Esophagus muscularis mucosa (tissue), 4 donors: ENCODE data around the gene CDCA7. TPM values are rescaled to one million over a fixed set of nuclear protein-coding genes. Genes with fewer than 3 reads are reported as not detected.

ENCODE experiments used
- DNase-seq: peaks from one replicate; pipeline ENCODE4 v3.0.0-alpha.2; 2017; ENCODE audit errors: extremely low spot score
- H3K27ac ChIP-seq, 4 donors: fragments of 200-600 bp; sonication (generic); replicated peaks in 1 of 4; 1 replicate in 3 of 4; 2 replicates in 1 of 4; pipeline ENCODE4 v1.5.1; 2016 to 2019; ENCODE audit warnings: mild to moderate bottlenecking in 1 of 4
- H3K27me3 ChIP-seq, 4 donors: fragments of 200-600 bp; sonication (generic); one replicate each; pipeline versions ENCODE4 v1.5.1 to v1.6.0; 2016 to 2019
- H3K36me3 ChIP-seq, 4 donors: fragments of 200-600 bp; sonication (generic); one replicate each; pipeline ENCODE4 v1.5.1; 2016 to 2019
- H3K4me1 ChIP-seq, 4 donors: fragments of 200-600 bp; sonication (generic); one replicate each; pipeline ENCODE4 v1.5.1; 2016 to 2019
- H3K4me3 ChIP-seq, 4 donors: fragments of 200-600 bp; sonication (generic); 1 replicate in 2 of 4; 2 replicates in 2 of 4; pipeline ENCODE4 v1.5.1; 2016 to 2019; ENCODE audit warnings: mild to moderate bottlenecking in 4 of 4, moderate library complexity in 1 of 4
- H3K9me3 ChIP-seq, 4 donors: fragments of 200-600 bp; sonication (generic); 1 replicate in 3 of 4; 2 replicates in 1 of 4; pipeline ENCODE4 v1.5.1; 2016 to 2019
- CTCF ChIP-seq, 3 experiments: fragments of 200-600 bp in 2 of 3; fragments of 450-650 bp in 1 of 3; sonication (generic) in 2 of 3; IDR thresholded peaks; one replicate each; pipeline ENCODE4 v1.5.1; 2017 to 2019; ENCODE audit warnings: antibody characterized with exemption in 3 of 3, mild to moderate bottlenecking in 2 of 3, moderate library complexity in 1 of 3
- EP300 ChIP-seq: sonication (generic); formaldehyde crosslinking; IDR thresholded peaks from one replicate; pipeline ENCODE4 v1.6.1; 2017; ENCODE audit warnings: antibody characterized with exemption
- POLR2A ChIP-seq: fragments of 450-650 bp; IDR thresholded peaks from one replicate; pipeline ENCODE4 v1.6.1; 2017; ENCODE audit warnings: antibody characterized with exemption, moderate library complexity, mild to moderate bottlenecking, low read depth
- POLR2AphosphoS5 ChIP-seq, 2 donors: sonication (generic); formaldehyde crosslinking; IDR thresholded peaks; one replicate each; pipeline ENCODE4 v1.6.1; 2017; ENCODE audit warnings: antibody characterized with exemption in 2 of 2
- WGBS: methylation state at CpG from one replicate; pipeline ENCODE4 v1.1.5; 2018; 5-methylcytosine and 5-hydroxymethylcytosine counted together
- intact Hi-C: fragments of 100-400 bp; cut with DNase I; formaldehyde crosslinking; loops from one replicate; pipeline ENCODE4 v1.15.1; 2023
- total RNA-seq, 4 donors: library from RNA; depleted of rRNA; stranded (reverse); fragments of >200 nt; gene quantifications; one replicate each; pipeline versions ENCODE4 v1.1.0 to v1.2.1, GENCODE V29; 2016

CDCA7 gene
- total RNA-seq, 4 donors from 2014 or later: 0.42 to 3.1 (median 1.2) TPM

- no peak for TF ChIP-seq CTCF (IDR thresholded peaks at IDR 0.05)
- no peak for TF ChIP-seq POLR2A
- TF ChIP-seq POLR2AphosphoS5 (IDR thresholded peaks at IDR 0.05): no peak
- no peak for TF ChIP-seq EP300
Observed at GRCh38 chr2:173395567-173396351, 41.1 kb downstream of the CDCA7 start.

DNA sequence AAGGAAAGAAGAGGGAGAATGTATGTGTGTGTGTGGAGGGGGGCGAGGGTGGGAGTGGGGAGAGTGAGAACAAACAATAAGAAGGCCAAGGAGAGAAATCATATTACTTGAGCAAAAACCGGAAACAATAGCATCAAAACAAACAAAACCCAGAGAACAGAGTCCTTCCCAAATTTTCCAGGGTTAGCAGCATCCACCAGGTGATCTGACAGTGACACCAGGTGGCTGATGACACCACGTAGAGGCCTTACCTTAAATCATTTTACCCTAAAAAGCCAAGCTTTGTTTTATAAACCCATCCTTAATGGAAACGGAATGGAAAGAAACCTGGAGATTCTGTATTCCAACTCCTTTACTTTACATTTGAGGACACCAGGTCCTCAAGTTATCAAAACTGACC is 42.9 kb downstream of the CDCA7 start:
- DNase-seq: no peak
- H3K27ac ChIP-seq: no peak overlapping the region
- peak in 1 of 3 experiments; percentile 4 for TF ChIP-seq CTCF (IDR thresholded peaks at IDR 0.05)
- no peak for TF ChIP-seq EP300
- intact Hi-C loops: no loop called here
- no peaks in the 10 kb centered on the region for H3K9me3 ChIP-seq
- WGBS: 76% methylated on average over 4 of the region's 4 CpGs
- H3K27me3 ChIP-seq: peaks cover 0 to 82% (median 16%) of the 10 kb centered on the region in 4 donors
- H3K36me3 ChIP-seq: no peaks in the 10 kb centered on the region
- no peak overlapping the region for H3K4me3 ChIP-seq
- peaks cover 0 to 14% (median 12%) of the 10 kb centered on the region in 4 donors for H3K4me1 ChIP-seq

More at GRCh38 chr2:173395567-173396351, 41.1 kb downstream of the CDCA7 start:
- no peaks in the 10 kb centered on the region for H3K4me1 ChIP-seq
- H3K36me3 ChIP-seq: no peaks in the 10 kb centered on the region
- H3K27ac ChIP-seq: no peak overlapping the region
- H3K27me3 ChIP-seq: peaks cover 0 to 67% (median 12%) of the 10 kb centered on the region in 4 donors
- no peaks in the 10 kb centered on the region for H3K9me3 ChIP-seq
- intact Hi-C loops: no loop called here
- no peak overlapping the region for H3K4me3 ChIP-seq
- WGBS: 90% methylated on average over 16 of the region's 16 CpGs
- DNase-seq: no peak

- Histone ChIP-seq H3K27me3 (peaks cover 0 to 86% (median 22%) of the 10 kb centered on the region in 4 donors), H3K27ac (no peak overlapping the region), H3K9me3 (no peaks in the 10 kb centered on the region), H3K4me3 (no peak overlapping the region), H3K4me1 (peaks cover 0 to 16% (median 14%) of the 10 kb centered on the region in 4 donors), H3K36me3 (no peaks in the 10 kb centered on the region)
- 78% methylated on average over 4 of the region's 4 CpGs for WGBS
- no peak for TF ChIP-seq POLR2AphosphoS5 (IDR thresholded peaks at IDR 0.05)
- TF ChIP-seq CTCF (IDR thresholded peaks at IDR 0.05): no peak
- TF ChIP-seq POLR2A: no peak
- TF ChIP-seq EP300: no peak
- DNase-seq: no peak
- intact Hi-C loops: no loop called here
Observed at GRCh38 chr2:173399229-173399628, 44.6 kb downstream of the CDCA7 start.

- DNase-seq: no peak
- Histone ChIP-seq H3K27ac (no peak overlapping the region), H3K4me1 (peaks cover 0 to 16% (median 14%) of the 10 kb centered on the region in 4 donors), H3K9me3 (no peaks in the 10 kb centered on the region), H3K36me3 (no peaks in the 10 kb centered on the region), H3K4me3 (no peak overlapping the region), H3K27me3 (peaks cover 0 to 79% (median 22%) of the 10 kb centered on the region in 4 donors)
- intact Hi-C loops: no loop called here
- no peak for TF ChIP-seq EP300
- no peak for TF ChIP-seq CTCF (IDR thresholded peaks at IDR 0.05)
- no peak for TF ChIP-seq POLR2AphosphoS5 (IDR thresholded peaks at IDR 0.05)
- TF ChIP-seq POLR2A: no peak
- 38% methylated on average over 4 of the region's 4 CpGs for WGBS
Observed at GRCh38 chr2:173400760-173401159, 46.1 kb downstream of the CDCA7 start.
